Jurkat, Clone E6-1 (cell line): ENCODE measurements around the gene ST8SIA4.

Experiments
- DNase-seq: peaks from one replicate; pipeline ENCODE4 v3.0.0-alpha.2; 2011; ENCODE audit warnings: low read depth, low spot score
- H3K4me3 ChIP-seq: 2 replicates; pipeline ENCODE4 v1.5.1; 2011; ENCODE audit warnings: mild to moderate bottlenecking, low read length, control low read depth, moderate library complexity

Gene ST8SIA4

DNA sequence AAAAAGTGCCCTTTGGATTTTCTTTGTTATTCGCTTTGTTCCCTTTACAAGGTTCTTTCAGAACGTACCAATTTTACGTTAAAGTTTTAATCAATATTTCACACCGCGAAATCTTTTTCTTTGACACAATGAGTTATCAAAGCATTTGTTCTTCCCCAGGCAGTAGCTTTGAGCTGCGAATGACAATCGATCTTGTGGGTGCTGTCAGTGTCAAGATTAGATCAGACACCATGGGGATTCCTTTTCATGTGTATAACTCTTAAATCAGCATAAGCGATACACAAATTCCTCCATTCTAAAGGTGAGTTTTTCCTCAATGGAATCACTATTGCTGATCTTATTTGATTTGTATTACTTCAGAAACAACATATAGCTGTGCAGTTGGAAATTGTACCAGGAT lies 145.5 kb downstream of the ST8SIA4 start:
- no peak overlapping the region for H3K4me3 ChIP-seq
- DNase-seq: no peak
